ENCODE data around the gene ARID5B.

ARID5B gene

DNA sequence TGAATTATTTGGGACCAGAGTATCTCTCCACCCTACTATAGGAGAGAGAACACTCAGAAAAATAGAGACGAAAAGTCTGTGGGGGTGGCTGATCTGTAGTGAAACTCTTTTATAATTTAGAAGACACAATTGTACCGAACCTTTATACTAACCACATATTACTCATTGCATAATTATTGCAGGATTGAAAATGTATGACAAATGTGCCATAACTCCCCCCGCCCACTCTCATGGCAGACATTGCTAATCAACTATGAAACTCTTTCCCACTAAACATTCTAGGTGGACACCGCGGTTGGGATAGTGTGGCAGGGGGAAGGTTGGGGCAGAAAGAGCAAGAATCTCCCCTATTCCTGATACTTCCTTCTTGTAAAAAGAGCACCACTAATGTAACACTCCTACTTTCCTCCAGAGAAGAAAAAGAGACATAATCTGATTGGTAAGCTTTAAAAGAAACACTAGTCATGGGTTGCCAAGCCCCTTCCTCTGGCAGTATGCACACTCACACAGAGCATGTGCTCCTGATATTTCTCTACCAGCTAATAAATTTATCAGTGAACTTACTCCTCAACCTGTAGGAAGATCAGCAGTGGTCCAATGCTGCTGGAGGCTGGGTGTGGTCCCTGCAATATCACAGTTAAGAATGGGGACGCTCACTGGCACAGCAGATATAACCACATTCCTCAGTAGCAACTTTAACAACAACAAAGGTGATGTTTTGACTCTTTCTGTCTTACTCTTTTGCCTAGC lies 18.7 kb upstream of the ARID5B start:
- Histone ChIP-seq H3K14ac (ENCODE audit: low read length) (no peak overlapping the region), H3K36me3 (replicated peaks in 1 of 2; ENCODE audit: control insufficient read depth in 2 of 2, insufficient read depth in 2 of 2, low read length in 2 of 2) (no peaks in the 10 kb centered on the region), H3K4me3 (ENCODE audit: low read length in 2 of 2) (no peak overlapping the region), H3K9ac (ENCODE audit: low read depth, low read length, poor library complexity) (no peak overlapping the region), H2BK12ac (ENCODE audit: low read length) (no peak overlapping the region), H3K4me2 (ENCODE audit: insufficient read depth, low read length, poor library complexity, severe bottlenecking) (no peak overlapping the region), H4K8ac (ENCODE audit: low read depth, low read length) (no peak overlapping the region), H4K91ac (ENCODE audit: low read depth, low read length, poor library complexity) (no peak overlapping the region), H3K9me3 (replicated peaks in 1 of 2; ENCODE audit: control insufficient read depth in 2 of 2, insufficient read depth in 1 of 2, low read depth in 1 of 2, low read length in 2 of 2) (no peaks in the 10 kb centered on the region), H2AFZ (ENCODE audit: low read length) (no peak overlapping the region), H3K27me3 (ENCODE audit: control insufficient read depth in 3 of 3, insufficient read depth in 3 of 3, low read depth in 1 of 3, low read length in 3 of 3) (peaks cover 0 to 3% (median 0%) of the 10 kb centered on the region in 3 experiments), H2BK15ac (ENCODE audit: low read length) (no peak overlapping the region), H3K4ac (ENCODE audit: low read length) (no peak overlapping the region), H3K27ac (replicated peaks; ENCODE audit: low read length) (no peak overlapping the region), H2BK120ac (ENCODE audit: low read depth, low read length) (no peak overlapping the region), H2AK5ac (ENCODE audit: low read depth, low read length) (no peak overlapping the region), H3K79me1 (ENCODE audit: low read depth, low read length) (no peaks in the 10 kb centered on the region), H3K4me1 (ENCODE audit: control insufficient read depth in 2 of 2, insufficient read depth in 1 of 2, low read depth in 1 of 2, low read length in 2 of 2) (peaks cover 0 to 1% of the 10 kb centered on the region in 2 donors), H3K18ac (ENCODE audit: low read length) (no peak overlapping the region), H2BK5ac (ENCODE audit: low read length) (no peak overlapping the region), H3K23ac (ENCODE audit: low read depth, low read length, poor library complexity) (no peak overlapping the region)
- no CpG with 5 or more reads among the region's 6 CpGs for WGBS, 2 donors (ENCODE audit: extremely low coverage in 2 of 2, insufficient read length in 2 of 2, insufficient replicate concordance in 1 of 2)
- no peak for DNase-seq (ENCODE audit: low spot score)

- H4K91ac ChIP-seq (ENCODE audit: low read depth, low read length, poor library complexity) = no peak overlapping the region
- H2AFZ ChIP-seq (ENCODE audit: low read length) = no peak overlapping the region
- no peak overlapping the region for H4K8ac ChIP-seq (ENCODE audit: low read depth, low read length)
- no peaks in the 10 kb centered on the region for H3K79me1 ChIP-seq (ENCODE audit: low read depth, low read length)
- H3K9me3 ChIP-seq (replicated peaks in 1 of 2; ENCODE audit: control insufficient read depth in 2 of 2, insufficient read depth in 1 of 2, low read depth in 1 of 2, low read length in 2 of 2) = no peaks in the 10 kb centered on the region
- no peak overlapping the region for H3K18ac ChIP-seq (ENCODE audit: low read length)
- H3K23ac ChIP-seq (ENCODE audit: low read depth, low read length, poor library complexity) = no peak overlapping the region
- H3K4me1 ChIP-seq (ENCODE audit: control insufficient read depth in 2 of 2, insufficient read depth in 1 of 2, low read depth in 1 of 2, low read length in 2 of 2) = no peaks in the 10 kb centered on the region
- no peak overlapping the region for H2BK12ac ChIP-seq (ENCODE audit: low read length)
- no peak overlapping the region for H3K4ac ChIP-seq (ENCODE audit: low read length)
- H2BK120ac ChIP-seq (ENCODE audit: low read depth, low read length) = no peak overlapping the region
- H3K27ac ChIP-seq (replicated peaks; ENCODE audit: low read length) = no peak overlapping the region
- H3K4me2 ChIP-seq (ENCODE audit: insufficient read depth, low read length, poor library complexity, severe bottlenecking) = no peak overlapping the region
- no peak overlapping the region for H3K9ac ChIP-seq (ENCODE audit: low read depth, low read length, poor library complexity)
- no peak overlapping the region for H2BK15ac ChIP-seq (ENCODE audit: low read length)
- peaks cover 0 to 3% (median 0%) of the 10 kb centered on the region in 3 experiments for H3K27me3 ChIP-seq (ENCODE audit: control insufficient read depth in 3 of 3, insufficient read depth in 3 of 3, low read depth in 1 of 3, low read length in 3 of 3)
- no peak overlapping the region for H3K4me3 ChIP-seq (ENCODE audit: low read length in 2 of 2)
- H3K36me3 ChIP-seq (replicated peaks in 1 of 2; ENCODE audit: control insufficient read depth in 2 of 2, insufficient read depth in 2 of 2, low read length in 2 of 2) = no peaks in the 10 kb centered on the region
- no CpG with 5 or more reads among the region's 7 CpGs for WGBS, 2 donors (ENCODE audit: extremely low coverage in 2 of 2, insufficient read length in 2 of 2, insufficient replicate concordance in 1 of 2)
- no peak overlapping the region for H2BK5ac ChIP-seq (ENCODE audit: low read length)
- no peak for DNase-seq (ENCODE audit: low spot score)
- no peak overlapping the region for H2AK5ac ChIP-seq (ENCODE audit: low read depth, low read length)
- no peak overlapping the region for H3K14ac ChIP-seq (ENCODE audit: low read length)
Observed at GRCh38 chr10:61883371-61884025, 18.0 kb upstream of the ARID5B start.

DNA sequence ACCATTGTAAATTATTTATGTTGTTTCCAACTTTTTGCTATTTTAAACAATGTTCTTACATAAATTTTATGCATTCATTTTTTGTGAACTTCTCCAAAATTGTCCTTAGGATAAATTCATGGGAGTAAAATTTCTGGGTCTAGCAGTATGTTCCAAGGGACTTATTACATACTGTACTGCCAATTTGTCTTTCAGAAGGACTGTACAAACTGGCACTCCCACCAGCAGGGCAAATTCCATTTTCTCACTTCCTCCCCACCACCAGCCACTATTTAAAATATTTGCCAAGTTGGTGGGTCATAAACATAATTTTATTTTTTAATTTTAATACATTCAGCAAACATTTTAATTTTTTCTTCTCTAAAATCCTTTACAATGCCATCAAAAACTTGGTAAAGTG lies 13.7 kb upstream of the ARID5B start:
- H4K8ac ChIP-seq (ENCODE audit: low read depth, low read length) = no peak overlapping the region
- H3K4me1 ChIP-seq (ENCODE audit: control insufficient read depth in 2 of 2, insufficient read depth in 1 of 2, low read depth in 1 of 2, low read length in 2 of 2) = no peaks in the 10 kb centered on the region
- no peak for DNase-seq (ENCODE audit: low spot score)
- H3K4ac ChIP-seq (ENCODE audit: low read length) = no peak overlapping the region
- H2AFZ ChIP-seq (ENCODE audit: low read length) = no peak overlapping the region
- no peak overlapping the region for H3K18ac ChIP-seq (ENCODE audit: low read length)
- no peak overlapping the region for H3K4me3 ChIP-seq (ENCODE audit: low read length in 2 of 2)
- no peak overlapping the region for H3K27ac ChIP-seq (replicated peaks; ENCODE audit: low read length)
- no peak overlapping the region for H4K91ac ChIP-seq (ENCODE audit: low read depth, low read length, poor library complexity)
- no peak overlapping the region for H3K23ac ChIP-seq (ENCODE audit: low read depth, low read length, poor library complexity)
- no peak overlapping the region for H3K4me2 ChIP-seq (ENCODE audit: insufficient read depth, low read length, poor library complexity, severe bottlenecking)
- peaks cover 0 to 3% (median 0%) of the 10 kb centered on the region in 3 experiments for H3K27me3 ChIP-seq (ENCODE audit: control insufficient read depth in 3 of 3, insufficient read depth in 3 of 3, low read depth in 1 of 3, low read length in 3 of 3)
- H3K9me3 ChIP-seq (replicated peaks in 1 of 2; ENCODE audit: control insufficient read depth in 2 of 2, insufficient read depth in 1 of 2, low read depth in 1 of 2, low read length in 2 of 2) = no peaks in the 10 kb centered on the region
- H2BK5ac ChIP-seq (ENCODE audit: low read length) = no peak overlapping the region
- no peak overlapping the region for H3K14ac ChIP-seq (ENCODE audit: low read length)
- H2AK5ac ChIP-seq (ENCODE audit: low read depth, low read length) = no peak overlapping the region
- H3K9ac ChIP-seq (ENCODE audit: low read depth, low read length, poor library complexity) = no peak overlapping the region
- H2BK120ac ChIP-seq (ENCODE audit: low read depth, low read length) = no peak overlapping the region
- H3K36me3 ChIP-seq (replicated peaks in 1 of 2; ENCODE audit: control insufficient read depth in 2 of 2, insufficient read depth in 2 of 2, low read length in 2 of 2) = no peaks in the 10 kb centered on the region
- H3K79me1 ChIP-seq (ENCODE audit: low read depth, low read length) = no peaks in the 10 kb centered on the region
- no peak overlapping the region for H2BK15ac ChIP-seq (ENCODE audit: low read length)
- H2BK12ac ChIP-seq (ENCODE audit: low read length) = no peak overlapping the region

GRCh38 chr10:61888744-61889143 lies 12.8 kb upstream of the ARID5B start:
- Histone ChIP-seq H3K4me2 (ENCODE audit: insufficient read depth, low read length, poor library complexity, severe bottlenecking) (no peak overlapping the region), H3K27ac (replicated peaks; ENCODE audit: low read length) (no peak overlapping the region), H2BK12ac (ENCODE audit: low read length) (no peak overlapping the region), H3K4me3 (ENCODE audit: low read length in 2 of 2) (no peak overlapping the region), H3K27me3 (ENCODE audit: control insufficient read depth in 3 of 3, insufficient read depth in 3 of 3, low read depth in 1 of 3, low read length in 3 of 3) (no peaks in the 10 kb centered on the region), H3K9me3 (replicated peaks in 1 of 2; ENCODE audit: control insufficient read depth in 2 of 2, insufficient read depth in 1 of 2, low read depth in 1 of 2, low read length in 2 of 2) (no peaks in the 10 kb centered on the region), H3K18ac (ENCODE audit: low read length) (no peak overlapping the region), H3K9ac (ENCODE audit: low read depth, low read length, poor library complexity) (no peak overlapping the region), H2BK120ac (ENCODE audit: low read depth, low read length) (no peak overlapping the region), H2AK5ac (ENCODE audit: low read depth, low read length) (no peak overlapping the region), H3K4ac (ENCODE audit: low read length) (no peak overlapping the region), H3K4me1 (ENCODE audit: control insufficient read depth in 2 of 2, insufficient read depth in 1 of 2, low read depth in 1 of 2, low read length in 2 of 2) (no peaks in the 10 kb centered on the region), H2AFZ (ENCODE audit: low read length) (no peak overlapping the region), H2BK5ac (ENCODE audit: low read length) (no peak overlapping the region), H4K8ac (ENCODE audit: low read depth, low read length) (no peak overlapping the region), H3K79me1 (ENCODE audit: low read depth, low read length) (no peaks in the 10 kb centered on the region), H3K23ac (ENCODE audit: low read depth, low read length, poor library complexity) (no peak overlapping the region), H2BK15ac (ENCODE audit: low read length) (no peak overlapping the region), H4K91ac (ENCODE audit: low read depth, low read length, poor library complexity) (no peak overlapping the region), H3K14ac (ENCODE audit: low read length) (no peak overlapping the region), H3K36me3 (replicated peaks in 1 of 2; ENCODE audit: control insufficient read depth in 2 of 2, insufficient read depth in 2 of 2, low read length in 2 of 2) (no peaks in the 10 kb centered on the region)
- no peak for DNase-seq (ENCODE audit: low spot score)
- no CpG with 5 or more reads among the region's 1 CpG for WGBS, 2 donors (ENCODE audit: extremely low coverage in 2 of 2, insufficient read length in 2 of 2, insufficient replicate concordance in 1 of 2)
